GM18517 (cell line): ENCODE measurements around the gene FAM181B.

Experiments
- ATAC-seq: cut with Tn5 transposase; IDR thresholded peaks from one replicate; pipeline ENCODE4 v1.9.1; 2021; ENCODE audit warnings: mild to moderate bottlenecking, moderate library complexity; ENCODE audit not compliant: unreplicated experiment

The FAM181B gene

DNA sequence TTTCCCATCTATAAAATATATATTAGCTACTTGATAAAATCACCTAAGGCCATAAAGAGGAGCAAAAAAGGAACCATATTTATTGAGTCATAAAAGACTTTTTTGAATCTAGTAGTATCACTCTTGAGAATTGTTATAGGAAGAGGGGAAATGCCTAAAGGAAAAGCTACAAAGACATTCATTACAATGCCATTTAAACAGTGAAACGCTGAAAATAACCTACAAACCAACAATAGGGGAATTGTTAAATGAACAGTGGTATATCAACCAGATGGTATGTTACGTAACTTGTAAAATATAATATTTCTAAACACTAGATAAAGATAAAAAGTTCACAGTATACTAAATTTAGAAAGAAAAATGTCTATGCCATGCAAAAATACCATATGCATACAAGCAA, 47.5 kb downstream of the FAM181B start:
- no peak for ATAC-seq

DNA sequence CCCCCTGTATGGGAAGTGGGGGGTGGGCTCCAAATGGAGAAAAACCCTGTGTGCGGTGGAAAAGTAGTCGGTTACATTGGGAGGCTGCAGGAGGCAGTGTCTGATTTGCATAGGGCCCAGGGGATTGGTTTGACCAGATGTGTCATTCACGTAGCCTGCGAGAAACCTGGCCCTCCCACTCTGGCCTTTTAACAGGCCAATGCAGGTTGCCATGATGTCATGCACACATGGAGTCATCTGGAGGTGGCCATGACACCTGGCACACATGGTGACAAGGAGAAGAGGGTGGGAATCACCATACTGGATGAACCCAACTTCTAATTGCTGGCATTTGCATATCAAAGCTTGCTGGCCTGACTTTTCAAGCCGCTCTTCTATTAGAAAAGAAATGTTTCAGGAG, 50.6 kb downstream of the FAM181B start:
- no peak for ATAC-seq

DNA sequence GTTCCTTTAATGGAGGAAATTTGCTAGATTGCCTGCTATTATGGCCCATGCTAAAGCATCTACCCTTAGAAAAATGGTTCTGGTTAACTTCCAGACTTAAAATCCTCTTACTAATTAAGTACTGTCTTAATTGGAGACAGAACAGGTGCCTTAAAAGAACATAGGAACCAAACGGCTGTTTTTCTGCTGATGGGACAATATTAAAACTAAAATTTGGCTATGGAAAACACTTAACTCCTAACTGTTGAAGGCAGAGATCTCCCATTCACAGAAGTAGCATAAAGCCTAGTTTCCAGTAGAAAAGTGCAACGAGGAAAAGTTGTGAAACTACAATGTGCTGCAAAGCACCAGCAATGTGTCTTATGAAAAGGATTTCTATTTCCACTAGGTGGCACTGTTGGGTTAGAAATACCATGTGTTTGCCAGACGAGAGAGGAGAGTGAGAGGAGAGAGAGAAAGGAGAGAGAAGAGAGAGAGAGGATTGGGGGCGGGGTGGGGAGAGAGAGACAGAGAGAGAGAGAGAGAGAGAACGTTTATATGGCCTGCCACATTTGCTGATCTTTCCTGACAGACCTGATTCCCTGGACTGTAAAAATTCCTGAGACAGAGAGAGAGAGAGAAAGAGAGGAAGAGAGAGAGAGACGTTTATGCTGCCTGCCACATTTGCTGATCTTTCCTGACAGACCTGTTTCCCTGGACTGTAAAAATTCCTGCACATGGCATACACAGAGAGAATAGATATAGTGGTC, 51.5 kb downstream of the FAM181B start:
- peak; percentile 84 for ATAC-seq

DNA sequence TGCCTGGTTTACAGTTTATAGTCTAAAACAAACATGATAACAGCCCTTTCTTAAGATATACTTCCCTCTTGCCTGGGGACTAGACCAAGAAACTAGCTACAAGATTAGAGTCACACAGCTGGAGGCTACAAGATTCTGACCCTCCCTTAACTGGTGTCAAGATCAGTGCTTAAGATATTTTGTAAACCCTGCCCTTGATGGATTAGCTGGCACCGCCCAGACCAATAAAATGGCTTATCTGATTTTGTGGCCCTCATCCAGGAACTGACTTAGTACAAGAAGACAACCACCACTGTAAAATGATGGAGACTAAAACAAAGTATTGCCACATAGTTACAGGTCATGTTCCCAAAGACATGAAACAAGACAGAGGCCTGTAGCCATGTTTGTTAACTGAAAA, 53.4 kb downstream of the FAM181B start:
- no peak for ATAC-seq
